ENCODE data around the gene NPY.

Gene NPY

DNA sequence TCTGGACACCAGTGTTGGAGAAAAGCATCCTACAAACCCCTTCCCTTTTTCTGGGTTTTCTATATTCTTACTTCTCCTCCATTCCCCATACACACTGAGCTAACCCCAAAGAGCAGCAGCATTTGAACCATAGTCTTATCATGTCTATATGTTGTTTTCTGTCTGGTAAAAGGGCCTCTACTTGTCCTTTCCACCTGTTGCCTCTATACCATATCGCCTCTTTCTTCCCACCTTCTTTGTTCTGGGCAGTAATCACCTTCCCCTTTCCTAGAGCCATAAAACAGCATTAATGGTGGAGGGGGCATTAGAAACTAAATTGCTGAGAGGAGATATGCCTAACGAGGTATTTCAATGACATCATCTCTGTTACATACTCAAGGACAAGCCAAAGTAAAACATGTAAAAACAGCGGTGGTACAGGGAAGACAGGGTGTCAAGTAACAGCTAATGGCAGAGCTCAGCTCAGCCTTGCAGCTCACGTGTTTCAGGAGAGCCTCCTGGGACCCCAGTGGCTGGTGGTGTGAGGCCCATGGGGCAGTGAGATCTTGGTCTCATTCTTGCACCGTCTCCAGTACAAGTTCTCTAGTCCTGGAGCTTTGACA, 20.6 kb downstream of the NPY start:
- DNase-seq (ENCODE audit: low read depth, low spot score) = no peak
- CTCF ChIA-PET = no interaction called here
- POLR2A ChIA-PET = no interaction called here
- no peak overlapping the region for H3K4me3 ChIP-seq (ENCODE audit: low read depth, low read length)
- TF ChIP-seq, protein P1, sequence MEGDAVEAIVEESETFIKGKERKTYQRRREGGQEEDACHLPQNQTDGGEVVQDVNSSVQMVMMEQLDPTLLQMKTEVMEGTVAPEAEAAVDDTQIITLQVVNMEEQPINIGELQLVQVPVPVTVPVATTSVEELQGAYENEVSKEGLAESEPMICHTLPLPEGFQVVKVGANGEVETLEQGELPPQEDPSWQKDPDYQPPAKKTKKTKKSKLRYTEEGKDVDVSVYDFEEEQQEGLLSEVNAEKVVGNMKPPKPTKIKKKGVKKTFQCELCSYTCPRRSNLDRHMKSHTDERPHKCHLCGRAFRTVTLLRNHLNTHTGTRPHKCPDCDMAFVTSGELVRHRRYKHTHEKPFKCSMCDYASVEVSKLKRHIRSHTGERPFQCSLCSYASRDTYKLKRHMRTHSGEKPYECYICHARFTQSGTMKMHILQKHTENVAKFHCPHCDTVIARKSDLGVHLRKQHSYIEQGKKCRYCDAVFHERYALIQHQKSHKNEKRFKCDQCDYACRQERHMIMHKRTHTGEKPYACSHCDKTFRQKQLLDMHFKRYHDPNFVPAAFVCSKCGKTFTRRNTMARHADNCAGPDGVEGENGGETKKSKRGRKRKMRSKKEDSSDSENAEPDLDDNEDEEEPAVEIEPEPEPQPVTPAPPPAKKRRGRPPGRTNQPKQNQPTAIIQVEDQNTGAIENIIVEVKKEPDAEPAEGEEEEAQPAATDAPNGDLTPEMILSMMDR (IDR thresholded peaks at IDR 0.05; ENCODE audit: insufficient read depth, low read length, missing control alignments) = no peak

DNA sequence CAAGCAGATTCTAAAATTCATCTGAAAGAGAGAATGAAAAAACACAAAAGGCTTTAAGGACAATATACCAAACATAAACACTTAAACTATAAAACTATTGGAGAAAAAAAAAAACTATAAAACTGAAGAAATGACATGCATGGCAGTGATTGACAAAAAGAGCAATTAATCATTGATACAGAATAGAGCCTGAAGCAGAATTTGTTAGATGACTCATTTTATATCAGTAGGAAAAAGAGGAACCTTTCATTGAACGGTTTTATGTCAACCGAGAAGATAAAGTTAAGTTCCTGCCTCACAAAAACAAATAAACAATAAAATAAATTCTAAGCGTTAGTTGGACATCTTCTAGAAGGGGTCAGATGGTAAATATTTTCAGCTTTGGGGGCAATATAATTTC, 23.3 kb downstream of the NPY start:
- DNase-seq (ENCODE audit: low read depth, low spot score) = no peak
- CTCF ChIA-PET = no interaction called here
- no peak overlapping the region for H3K4me3 ChIP-seq (ENCODE audit: low read depth, low read length)
- POLR2A ChIA-PET = no interaction called here
- TF ChIP-seq, protein P1 (IDR thresholded peaks at IDR 0.05; ENCODE audit: insufficient read depth, low read length, missing control alignments) = no peak

DNA sequence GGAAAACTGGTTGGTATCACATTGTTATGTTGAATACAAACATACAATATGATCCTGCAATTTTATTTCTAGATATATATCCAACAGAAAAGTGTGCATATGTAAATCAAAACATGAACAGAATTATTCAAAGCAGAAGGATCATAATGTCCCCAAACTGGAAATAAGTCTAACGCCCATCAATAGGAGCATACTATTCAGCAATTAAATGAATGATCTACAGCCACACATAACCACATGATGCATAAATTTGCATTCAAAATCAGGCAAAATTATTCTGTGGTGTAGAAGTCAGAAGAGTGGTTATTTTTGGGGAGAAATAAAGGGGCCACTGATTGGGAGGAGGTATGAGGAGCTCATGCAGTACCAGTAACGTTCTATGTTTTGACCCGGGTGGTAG, 28.6 kb downstream of the NPY start:
- CTCF ChIA-PET = no interaction called here
- no peak for DNase-seq (ENCODE audit: low read depth, low spot score)

DNA sequence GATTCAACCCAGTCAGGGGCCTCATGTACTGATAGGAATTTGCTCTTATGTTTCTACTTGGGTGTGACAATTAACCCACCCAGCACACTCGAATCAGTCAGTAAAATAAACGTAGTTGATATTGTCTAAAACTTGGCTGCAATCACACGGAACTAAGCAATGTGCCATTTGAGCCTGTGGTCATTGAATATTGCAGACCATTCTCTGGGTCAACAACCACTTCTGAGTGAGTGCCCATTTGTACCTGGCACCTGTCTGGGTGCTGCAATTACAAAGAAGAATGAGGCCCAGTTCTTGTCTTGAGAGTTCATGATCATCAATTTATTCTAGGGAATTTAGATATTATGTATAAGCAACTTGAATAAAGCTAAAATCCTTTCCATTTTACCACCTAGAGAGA, 29.8 kb downstream of the NPY start:
- TF ChIP-seq, protein P1 (IDR thresholded peaks at IDR 0.05; ENCODE audit: insufficient read depth, low read length, missing control alignments) = no peak
- POLR2A ChIA-PET = interaction anchor here (0.5 kb wide), 1 partner anchor 14 kb away, joined by 3 read pairs; no protein-coding TSS in a partner anchor
- DNase-seq (ENCODE audit: low read depth, low spot score) = no peak
- H3K4me3 ChIP-seq (ENCODE audit: low read depth, low read length) = no peak overlapping the region
- CTCF ChIA-PET = no interaction called here

More for the DNA sequence above, 28.6 kb downstream of the NPY start:
- POLR2A ChIA-PET = no interaction called here
- TF ChIP-seq, protein P1 (IDR thresholded peaks at IDR 0.05; ENCODE audit: insufficient read depth, low read length, missing control alignments) = no peak
- no peak overlapping the region for H3K4me3 ChIP-seq (ENCODE audit: low read depth, low read length)

DNA sequence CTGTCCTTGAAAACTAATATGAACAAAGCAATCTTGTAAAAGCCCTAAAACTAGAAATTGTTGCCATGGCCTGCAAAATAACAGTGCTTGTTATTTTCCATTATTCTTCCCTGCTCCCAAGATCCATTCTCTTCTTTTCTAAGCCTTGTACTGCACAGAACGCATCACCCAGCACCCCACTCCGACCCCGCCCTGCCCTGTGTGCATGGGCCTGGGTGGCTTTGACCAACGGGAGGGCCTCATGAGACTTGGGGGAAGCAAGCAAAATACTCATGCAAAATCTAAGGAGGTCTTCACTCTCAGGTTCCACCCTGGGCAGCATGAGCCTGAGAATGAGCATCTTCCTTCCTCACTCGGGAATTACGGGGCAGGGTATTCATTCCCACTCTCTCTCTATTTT, 32.4 kb downstream of the NPY start:
- no peak for DNase-seq (ENCODE audit: low read depth, low spot score)
- CTCF ChIA-PET = no interaction called here
- POLR2A ChIA-PET = no interaction called here

DNA sequence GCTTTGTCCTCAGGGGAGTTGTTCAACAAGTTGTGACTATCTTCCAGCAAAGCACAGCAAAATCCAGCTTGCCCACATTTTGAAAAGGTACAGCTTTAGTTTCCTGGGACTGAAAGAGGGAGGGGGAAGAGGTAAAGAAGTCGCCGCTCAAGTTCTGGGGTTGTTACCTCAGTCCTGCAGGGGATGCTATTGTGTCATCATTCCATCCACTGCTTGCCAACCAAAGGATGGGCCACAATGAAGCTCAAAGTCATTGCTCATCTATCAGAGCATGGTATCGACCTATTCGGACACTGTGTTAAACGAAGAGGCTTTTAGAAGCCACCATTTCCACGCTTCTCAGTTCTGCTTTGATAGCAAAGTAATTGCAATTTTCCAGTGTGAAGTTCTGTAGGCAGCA, 34.3 kb downstream of the NPY start:
- ChIA-PET CTCF (no interaction called here), POLR2A (no interaction called here)
- no peak overlapping the region for H3K4me3 ChIP-seq (ENCODE audit: low read depth, low read length)
- no peak for DNase-seq (ENCODE audit: low read depth, low spot score)
- TF ChIP-seq, protein P1 (IDR thresholded peaks at IDR 0.05; ENCODE audit: insufficient read depth, low read length, missing control alignments) = no peak

More for the DNA sequence above, 32.4 kb downstream of the NPY start:
- TF ChIP-seq, protein P1 (IDR thresholded peaks at IDR 0.05; ENCODE audit: insufficient read depth, low read length, missing control alignments) = no peak
- no peak overlapping the region for H3K4me3 ChIP-seq (ENCODE audit: low read depth, low read length)

Data from AG04449 (cell line).